GM12875 (cell line): ENCODE measurements around the gene MGLL.

Source experiments
- H3K4me3 ChIP-seq: one replicate; pipeline ENCODE4 v1.5.1; 2011; ENCODE audit warnings: low read depth, low read length, control low read depth
- CTCF ChIP-seq: IDR thresholded peaks from 2 replicates; pipeline ENCODE4 v1.5.1; 2011; ENCODE audit warnings: low read depth, mild to moderate bottlenecking, control low read depth, inconsistent platforms, low read length, moderate library complexity, borderline replicate concordance; ENCODE audit not compliant: insufficient read depth

The MGLL gene

GRCh38 chr3:127781411-127782001, 40.8 kb downstream of the MGLL start:
- no peak overlapping the region for H3K4me3 ChIP-seq
- no peak for TF ChIP-seq CTCF

DNA sequence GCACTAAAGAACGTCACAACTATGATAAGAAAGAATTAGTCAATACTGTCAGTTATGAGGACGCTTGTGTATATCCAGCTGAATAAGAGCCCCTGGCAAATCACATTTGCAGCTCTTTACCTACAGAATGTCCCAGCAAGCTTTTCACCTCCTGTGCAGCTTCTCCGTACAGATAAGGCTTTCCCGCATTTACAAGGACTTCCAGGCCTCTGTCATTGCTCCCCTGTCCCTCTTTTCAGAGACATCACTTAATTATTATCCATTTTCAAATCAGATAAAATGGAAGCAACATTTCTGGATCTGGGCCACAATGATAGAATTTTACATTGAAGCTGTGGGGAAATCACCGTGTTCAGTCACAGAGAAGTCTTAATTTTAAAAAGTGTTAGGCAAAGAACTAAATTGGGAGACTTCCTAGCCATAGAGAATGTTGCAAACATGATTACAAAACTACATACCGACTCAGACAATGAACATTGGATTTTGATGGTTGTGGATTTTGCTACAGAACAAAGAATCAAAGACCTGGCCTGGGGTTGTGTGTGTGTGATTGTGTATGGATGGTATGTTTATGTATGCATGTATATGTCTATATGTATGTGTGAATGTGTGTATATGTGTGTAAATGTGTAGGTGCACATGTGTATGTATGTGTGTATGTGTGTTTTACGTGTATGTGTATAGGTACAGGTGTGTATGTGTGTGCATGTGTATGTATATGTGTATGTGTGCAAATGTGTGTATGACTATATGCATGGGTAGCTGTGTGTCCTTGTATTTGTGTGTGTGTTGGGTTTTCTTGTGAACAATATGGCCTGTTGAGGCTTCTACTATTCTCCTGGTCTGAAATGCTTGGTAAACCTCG, 41.5 kb downstream of the MGLL start:
- TF ChIP-seq CTCF: no peak
- H3K4me3 ChIP-seq: no peak overlapping the region

DNA sequence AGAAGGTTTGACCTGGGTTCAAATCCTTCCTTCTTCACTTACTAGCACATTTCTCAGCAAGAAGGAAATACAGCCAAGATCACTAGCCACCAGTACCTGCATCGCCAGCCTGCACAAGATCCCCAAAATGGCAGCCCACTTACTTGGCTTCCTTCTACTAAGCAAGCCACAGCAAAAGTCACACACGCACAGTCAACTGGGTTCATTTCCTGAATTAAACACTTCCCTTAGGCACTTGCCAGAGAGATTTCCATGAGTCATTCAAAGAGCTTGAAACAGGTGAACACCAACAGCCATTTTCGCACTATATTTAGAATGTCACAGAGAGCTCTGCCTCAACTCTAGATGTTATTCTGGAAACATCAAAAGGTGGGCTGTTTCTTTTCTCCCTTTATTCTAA, 42.6 kb downstream of the MGLL start:
- no peak overlapping the region for H3K4me3 ChIP-seq
- TF ChIP-seq CTCF: no peak

GRCh38 chr3:127777921-127778656, 44.2 kb downstream of the MGLL start:
- no peak overlapping the region for H3K4me3 ChIP-seq
- TF ChIP-seq CTCF: no peak

- H3K4me3 ChIP-seq: no peak overlapping the region
- TF ChIP-seq CTCF: no peak
These were observed 45.0 kb downstream of the MGLL start for GRCh38 chr3:127777332-127777731.

DNA sequence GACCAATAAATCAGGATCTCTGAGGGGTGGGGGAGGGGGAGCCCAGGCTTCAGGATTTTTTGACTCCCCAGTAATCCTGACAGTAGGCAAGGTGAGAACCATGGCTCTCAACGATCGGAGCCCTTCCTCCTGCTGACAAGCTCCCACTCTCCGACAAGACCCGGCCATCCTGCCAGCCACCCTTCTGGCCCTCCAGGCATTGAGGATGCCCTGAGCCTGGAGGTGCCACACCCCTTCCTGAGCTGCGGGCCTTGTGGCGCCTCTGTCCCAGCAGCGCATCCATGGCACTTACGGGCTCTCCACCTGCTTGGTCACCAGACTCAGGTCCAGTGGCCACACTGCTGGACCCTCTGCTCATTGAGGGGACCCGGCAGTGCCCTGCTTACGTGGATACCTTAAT, 46.0 kb downstream of the MGLL start:
- H3K4me3 ChIP-seq: no peak overlapping the region
- TF ChIP-seq CTCF: no peak
